IMR-90 (cell line): Measurements from ENCODE around the gene F2.

ENCODE experiments used
- BHLHE40 ChIP-seq: fragments of 150-350 bp; IDR thresholded peaks from 2 replicates; pipeline ENCODE4 v1.6.1; 2016; ENCODE audit warnings: mild to moderate bottlenecking, low read depth, low read length
- CEBPB ChIP-seq: IDR thresholded peaks from 2 replicates; pipeline ENCODE4 v1.6.1; 2012; ENCODE audit warnings: low read depth, low read length, improper control_type of control experiment
- CHD1 ChIP-seq: IDR thresholded peaks from 2 replicates; pipeline ENCODE4 v1.6.1; 2012; ENCODE audit warnings: low read depth, low read length, improper control_type of control experiment
- MAFK ChIP-seq: IDR thresholded peaks from 2 replicates; pipeline ENCODE4 v1.6.1; 2012; ENCODE audit warnings: low read depth, low read length, improper control_type of control experiment
- MAZ ChIP-seq: IDR thresholded peaks from 2 replicates; pipeline ENCODE4 v1.6.1; 2012; ENCODE audit warnings: low read depth, mild to moderate bottlenecking, low read length, improper control_type of control experiment, moderate library complexity, borderline replicate concordance
- MXI1 ChIP-seq: IDR thresholded peaks from 2 replicates; pipeline ENCODE4 v1.6.1; 2012; ENCODE audit warnings: low read depth, mild to moderate bottlenecking, low read length, moderate library complexity, borderline replicate concordance
- POLR2A ChIP-seq: IDR thresholded peaks from 2 replicates; pipeline ENCODE4 v1.6.1; 2012; ENCODE audit warnings: mild to moderate bottlenecking, low read depth, low read length
- RAD21 ChIP-seq: IDR thresholded peaks from 2 replicates; pipeline ENCODE4 v1.6.1; 2012; ENCODE audit warnings: low read length, improper control_type of control experiment
- RFX5 ChIP-seq: IDR thresholded peaks from 2 replicates; pipeline ENCODE4 v1.8.0; 2012; ENCODE audit warnings: low read depth, mild to moderate bottlenecking, low read length, moderate library complexity
- SMC3 ChIP-seq: fragments of 150-350 bp; IDR thresholded peaks from 2 replicates; pipeline ENCODE4 v1.6.1; 2016; ENCODE audit warnings: low read depth, mild to moderate bottlenecking, antibody characterized with exemption, low read length, moderate library complexity
- TF ChIP-seq, protein P1 (sequence below): conservative IDR thresholded peaks from 2 replicates; pipeline ENCODE4 v1.5.1; 2012; ENCODE audit warnings: mild to moderate bottlenecking, low read depth, low read length, improper control_type of control experiment

DNA sequence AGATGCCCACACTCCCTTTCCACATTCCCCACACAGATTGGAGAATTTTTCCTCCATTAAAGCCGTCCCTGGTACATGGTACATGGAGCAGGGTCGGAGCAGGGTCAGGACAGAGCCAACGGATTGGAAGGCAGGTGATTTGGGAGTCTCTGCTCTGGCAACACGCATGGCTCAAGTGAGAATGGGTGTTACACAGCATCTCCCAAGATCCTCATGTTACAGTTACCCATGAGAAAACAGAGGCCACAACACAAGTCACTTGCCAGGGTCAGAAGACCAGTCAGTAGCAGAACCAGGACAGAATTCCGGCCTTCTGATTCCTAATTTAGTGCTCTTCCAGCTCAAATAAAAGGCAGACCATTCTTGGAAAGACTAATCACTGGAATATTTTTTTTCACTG lies 7.7 kb upstream of the F2 start:
- TF ChIP-seq BHLHE40 (no peak), CEBPB (no peak), POLR2A (no peak), MAZ (no peak), CHD1 (no peak), RAD21 (no peak), MAFK (no peak), SMC3 (no peak), RFX5 (no peak), MXI1 (no peak)
- TF ChIP-seq, protein P1, sequence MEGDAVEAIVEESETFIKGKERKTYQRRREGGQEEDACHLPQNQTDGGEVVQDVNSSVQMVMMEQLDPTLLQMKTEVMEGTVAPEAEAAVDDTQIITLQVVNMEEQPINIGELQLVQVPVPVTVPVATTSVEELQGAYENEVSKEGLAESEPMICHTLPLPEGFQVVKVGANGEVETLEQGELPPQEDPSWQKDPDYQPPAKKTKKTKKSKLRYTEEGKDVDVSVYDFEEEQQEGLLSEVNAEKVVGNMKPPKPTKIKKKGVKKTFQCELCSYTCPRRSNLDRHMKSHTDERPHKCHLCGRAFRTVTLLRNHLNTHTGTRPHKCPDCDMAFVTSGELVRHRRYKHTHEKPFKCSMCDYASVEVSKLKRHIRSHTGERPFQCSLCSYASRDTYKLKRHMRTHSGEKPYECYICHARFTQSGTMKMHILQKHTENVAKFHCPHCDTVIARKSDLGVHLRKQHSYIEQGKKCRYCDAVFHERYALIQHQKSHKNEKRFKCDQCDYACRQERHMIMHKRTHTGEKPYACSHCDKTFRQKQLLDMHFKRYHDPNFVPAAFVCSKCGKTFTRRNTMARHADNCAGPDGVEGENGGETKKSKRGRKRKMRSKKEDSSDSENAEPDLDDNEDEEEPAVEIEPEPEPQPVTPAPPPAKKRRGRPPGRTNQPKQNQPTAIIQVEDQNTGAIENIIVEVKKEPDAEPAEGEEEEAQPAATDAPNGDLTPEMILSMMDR: no peak
